Stimulated activated CD4-positive, alpha-beta T cell treated with anti-CD3 and anti-CD28 coated beads, Interleukin-1b, Interleukin-23, amount 100 ng/mL, for 24 hours (primary cell): ENCODE measurements around the gene TUBA3E.
"Not testable (repeated sequence)": the region's sequence is repeated elsewhere in the genome, so short reads cannot be mapped to it uniquely, and the experiment has no call there.

Source experiments
- DNase-seq, 4 experiments: peaks; one replicate each; pipeline ENCODE4 v3.0.0-alpha.2; 2020; ENCODE audit warnings: low read depth in 4 of 4, low spot score in 1 of 4

Gene TUBA3E

GRCh38 chr2:130162968-130163367 lies 35.3 kb downstream of the TUBA3E start:
- DNase-seq: no peak

GRCh38 chr2:130162486-130162885 lies 35.8 kb downstream of the TUBA3E start:
- not testable (repeated sequence) for DNase-seq

GRCh38 chr2:130160838-130161705 lies 37.2 kb downstream of the TUBA3E start:
- DNase-seq: not testable (repeated sequence)

- DNase-seq: no peak
These were observed 38.1 kb downstream of the TUBA3E start for GRCh38 chr2:130160131-130160530.

GRCh38 chr2:130159376-130159775 lies 38.9 kb downstream of the TUBA3E start:
- not testable (repeated sequence) for DNase-seq

- no peak for DNase-seq
These were observed 39.6 kb downstream of the TUBA3E start for GRCh38 chr2:130158631-130159030.

- DNase-seq: not testable (repeated sequence)
These were observed 40.3 kb downstream of the TUBA3E start for GRCh38 chr2:130157825-130158514.

- DNase-seq: not testable (repeated sequence)
These were observed 40.9 kb downstream of the TUBA3E start for GRCh38 chr2:130157354-130157753.

GRCh38 chr2:130156624-130157004 lies 41.6 kb downstream of the TUBA3E start:
- no peak for DNase-seq

- DNase-seq: not testable (repeated sequence)
These were observed 42.1 kb downstream of the TUBA3E start for GRCh38 chr2:130155956-130156623.

- DNase-seq: no peak
These were observed 43.2 kb downstream of the TUBA3E start for GRCh38 chr2:130154773-130155765.

- not testable (repeated sequence) for DNase-seq
These were observed 43.8 kb downstream of the TUBA3E start for GRCh38 chr2:130154423-130154770.

- not testable (repeated sequence) for DNase-seq
These were observed 44.4 kb downstream of the TUBA3E start for GRCh38 chr2:130153721-130154422.

- DNase-seq: no peak
These were observed 45.2 kb downstream of the TUBA3E start for GRCh38 chr2:130152816-130153595.

- DNase-seq: not testable (repeated sequence)
These were observed 46.0 kb downstream of the TUBA3E start for GRCh38 chr2:130152136-130152815.

GRCh38 chr2:130151145-130151512 lies 47.1 kb downstream of the TUBA3E start:
- DNase-seq: not testable (repeated sequence)

- DNase-seq: no peak
These were observed 47.8 kb downstream of the TUBA3E start for GRCh38 chr2:130150181-130151144.
